ENCODE results near the gene LIN54.

LIN54 gene

GRCh38 chr4:82969414-82969813 is 41.2 kb downstream of the LIN54 start:
- TF ChIP-seq CTCF (IDR thresholded peaks at IDR 0.05; ENCODE audit: low read depth, low read length, missing control alignments): no peak
- H3K4me3 ChIP-seq (ENCODE audit: low read depth, low read length): no peak overlapping the region
- no peak for DNase-seq (ENCODE audit: low read depth)

GRCh38 chr4:82968972-82969371 is 41.7 kb downstream of the LIN54 start:
- no peak for DNase-seq (ENCODE audit: low read depth)
- TF ChIP-seq CTCF (IDR thresholded peaks at IDR 0.05; ENCODE audit: low read depth, low read length, missing control alignments): no peak
- H3K4me3 ChIP-seq (ENCODE audit: low read depth, low read length): no peak overlapping the region

GRCh38 chr4:82965763-82966162 is 44.9 kb downstream of the LIN54 start:
- no peak for DNase-seq (ENCODE audit: low read depth)
- H3K4me3 ChIP-seq (ENCODE audit: low read depth, low read length): no peak overlapping the region
- no peak for TF ChIP-seq CTCF (IDR thresholded peaks at IDR 0.05; ENCODE audit: low read depth, low read length, missing control alignments)

- no peak overlapping the region for H3K4me3 ChIP-seq (ENCODE audit: low read depth, low read length)
- DNase-seq (ENCODE audit: low read depth): peak; percentile 5
- TF ChIP-seq CTCF (IDR thresholded peaks at IDR 0.05; ENCODE audit: low read depth, low read length, missing control alignments): no peak
Measured at GRCh38 chr4:82957045-82957444, 53.6 kb downstream of the LIN54 start.

- no peak for TF ChIP-seq CTCF (IDR thresholded peaks at IDR 0.05; ENCODE audit: low read depth, low read length, missing control alignments)
- no peak overlapping the region for H3K4me3 ChIP-seq (ENCODE audit: low read depth, low read length)
- no peak for DNase-seq (ENCODE audit: low read depth)
Measured at GRCh38 chr4:82954212-82954611, 56.4 kb downstream of the LIN54 start.

GRCh38 chr4:82951196-82951595 is 59.4 kb downstream of the LIN54 start:
- no peak for TF ChIP-seq CTCF (IDR thresholded peaks at IDR 0.05; ENCODE audit: low read depth, low read length, missing control alignments)
- no peak for DNase-seq (ENCODE audit: low read depth)
- no peak overlapping the region for H3K4me3 ChIP-seq (ENCODE audit: low read depth, low read length)

- H3K4me3 ChIP-seq (ENCODE audit: low read depth, low read length): no peak overlapping the region
- TF ChIP-seq CTCF (IDR thresholded peaks at IDR 0.05; ENCODE audit: low read depth, low read length, missing control alignments): no peak
- DNase-seq (ENCODE audit: low read depth): no peak
Measured at GRCh38 chr4:82948647-82949204, 61.9 kb downstream of the LIN54 start.

All from GM12864 (cell line).